D341Med (cell line): ENCODE measurements around the gene PIEZO2.
"Not testable (repeated sequence)": the region's sequence is repeated elsewhere in the genome, so short reads cannot be mapped to it uniquely, and the experiment has no call there.

Source experiments
- DNase-seq: peaks from one replicate; pipeline ENCODE4 v3.0.0; 2012; ENCODE audit warnings: low spot score

PIEZO2 gene

GRCh38 chr18:10926621-10927161 lies 222.7 kb downstream of the PIEZO2 start:
- no peak for DNase-seq

GRCh38 chr18:10924290-10924689 lies 225.1 kb downstream of the PIEZO2 start:
- no peak for DNase-seq

GRCh38 chr18:10923551-10924070 lies 225.8 kb downstream of the PIEZO2 start:
- no peak for DNase-seq

DNA sequence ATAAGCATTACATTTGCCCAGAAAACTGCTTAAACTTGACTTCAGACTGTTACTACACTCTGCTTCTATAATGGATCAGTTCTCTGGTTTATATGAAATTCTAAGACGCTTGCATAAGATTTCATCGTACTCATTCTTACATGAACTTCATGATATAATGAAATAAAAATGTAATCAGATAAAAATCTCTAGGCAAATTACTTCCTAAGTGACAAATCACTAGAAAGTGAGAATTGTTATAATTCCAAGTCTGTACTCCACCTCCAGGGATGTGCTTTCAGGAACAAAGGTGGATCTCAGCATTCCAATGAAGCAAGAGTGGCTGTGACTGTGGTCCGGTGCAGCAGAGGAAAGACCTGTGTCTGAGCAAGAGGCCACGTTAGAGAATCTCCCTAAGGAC lies 226.2 kb downstream of the PIEZO2 start:
- no peak for DNase-seq

DNA sequence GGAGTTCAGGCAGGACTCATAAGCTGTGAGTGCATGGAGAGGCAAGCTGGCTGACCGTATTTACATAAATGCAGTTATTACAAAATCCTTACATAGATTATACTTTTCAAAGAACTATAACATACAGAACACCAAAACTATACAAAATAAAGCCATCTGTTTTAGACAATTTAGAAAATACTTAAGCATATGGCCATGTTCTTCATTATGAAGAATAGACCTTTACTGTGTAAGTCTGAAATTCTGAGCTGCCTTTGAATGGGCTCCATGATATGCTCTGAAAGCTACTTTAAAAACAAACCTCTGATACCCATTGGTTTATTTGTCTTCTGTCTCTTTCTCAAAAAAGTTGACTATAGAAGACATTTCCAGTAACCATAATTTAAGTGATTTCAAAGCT lies 226.7 kb downstream of the PIEZO2 start:
- DNase-seq = not testable (repeated sequence)

DNA sequence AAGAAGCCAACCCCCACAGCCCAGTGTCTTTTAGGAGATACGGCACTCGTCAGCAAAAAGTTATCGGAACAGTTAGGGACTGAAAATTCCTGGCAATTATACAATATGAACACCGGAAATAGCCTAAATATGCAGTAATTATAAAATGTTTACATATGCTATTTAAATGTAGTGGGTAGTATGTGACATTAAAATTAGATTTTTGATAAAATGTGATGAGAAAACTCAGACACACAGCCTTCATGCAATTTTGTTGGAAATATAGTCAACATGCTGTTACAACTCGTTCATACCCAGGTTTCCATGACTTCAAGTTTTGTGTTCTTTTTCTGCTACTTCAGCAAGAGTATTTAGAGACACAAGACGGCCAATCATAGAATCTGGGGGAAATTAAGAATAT lies 229.1 kb downstream of the PIEZO2 start:
- DNase-seq = not testable (repeated sequence)

DNA sequence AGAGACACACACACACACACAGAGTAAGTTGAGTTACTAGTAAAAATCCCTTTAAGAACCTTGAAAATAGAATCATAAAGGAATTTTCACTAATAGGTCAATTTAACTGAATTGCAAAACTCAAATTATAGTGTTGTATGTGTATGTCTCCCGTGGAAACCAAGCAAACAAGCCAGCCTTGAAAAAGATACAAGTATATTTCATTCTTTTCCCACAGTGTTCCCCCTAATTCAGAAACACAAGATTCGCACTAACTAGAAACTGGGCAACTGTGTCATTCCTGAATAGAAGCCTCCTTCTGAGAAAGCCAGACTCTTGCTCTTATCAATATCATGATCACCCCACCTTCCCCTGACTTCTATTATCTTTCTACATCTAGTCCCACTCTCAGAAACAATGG lies 229.5 kb downstream of the PIEZO2 start:
- DNase-seq = no peak

DNA sequence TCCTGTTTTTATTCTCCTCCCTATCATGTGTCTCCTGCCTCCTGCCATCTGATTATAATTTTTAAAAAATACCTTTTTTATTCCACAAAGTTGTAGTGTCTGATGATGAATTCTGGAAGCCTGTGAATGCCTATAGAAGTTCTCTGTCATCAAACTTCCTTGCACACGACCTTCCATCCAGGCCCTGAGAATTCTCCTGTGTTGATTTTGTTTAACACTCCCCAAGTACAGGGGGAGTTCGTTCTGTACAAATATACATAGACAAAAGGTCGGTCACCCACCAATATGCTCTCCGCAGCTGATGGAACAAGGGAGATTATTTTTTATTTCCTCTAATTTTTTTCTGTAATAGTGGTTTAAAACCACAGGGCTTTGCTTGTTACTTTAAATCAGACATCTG lies 232.5 kb downstream of the PIEZO2 start:
- DNase-seq = no peak

DNA sequence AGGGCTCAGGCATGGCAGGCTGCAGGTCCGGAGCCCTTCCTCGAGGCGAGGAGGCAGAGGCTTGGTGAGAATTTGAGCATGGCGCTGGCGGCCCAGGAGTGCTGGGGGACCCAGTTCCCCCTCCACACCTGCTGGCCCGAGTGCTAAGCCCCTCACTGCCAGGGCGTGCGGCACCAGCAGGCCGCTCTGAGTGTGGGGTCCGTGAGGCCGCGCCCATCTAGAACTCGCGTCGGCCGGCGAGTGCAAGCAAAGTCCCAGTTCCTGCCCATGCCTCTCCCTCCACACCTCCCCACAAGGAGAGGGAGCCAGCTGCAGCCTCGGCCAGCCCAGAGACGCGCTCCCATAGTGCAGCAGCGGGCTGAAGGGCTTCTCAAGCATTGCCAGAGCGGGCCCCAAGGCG lies 233.0 kb downstream of the PIEZO2 start:
- no peak for DNase-seq

GRCh38 chr18:10915748-10916147 lies 233.6 kb downstream of the PIEZO2 start:
- DNase-seq = not testable (repeated sequence)

GRCh38 chr18:10914610-10915009 lies 234.8 kb downstream of the PIEZO2 start:
- not testable (repeated sequence) for DNase-seq

DNA sequence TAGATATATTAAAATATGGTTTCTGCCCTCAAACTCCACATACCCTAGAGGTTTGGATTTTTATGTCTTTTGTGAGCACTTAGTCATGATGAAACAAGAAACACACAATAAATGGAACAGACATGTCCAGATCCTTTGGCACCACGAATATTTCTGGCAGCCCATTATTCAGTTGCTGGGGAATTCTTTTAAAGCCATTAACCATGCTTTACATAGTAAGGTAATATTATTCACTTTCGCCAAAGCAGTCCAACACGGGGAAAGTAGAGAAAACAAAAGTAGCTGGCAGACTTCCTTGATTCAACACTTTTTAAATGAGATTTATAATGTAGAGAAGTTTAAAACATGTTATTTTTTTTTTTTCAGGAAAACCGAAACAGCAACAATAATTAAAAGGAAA lies 235.4 kb downstream of the PIEZO2 start:
- DNase-seq = no peak

DNA sequence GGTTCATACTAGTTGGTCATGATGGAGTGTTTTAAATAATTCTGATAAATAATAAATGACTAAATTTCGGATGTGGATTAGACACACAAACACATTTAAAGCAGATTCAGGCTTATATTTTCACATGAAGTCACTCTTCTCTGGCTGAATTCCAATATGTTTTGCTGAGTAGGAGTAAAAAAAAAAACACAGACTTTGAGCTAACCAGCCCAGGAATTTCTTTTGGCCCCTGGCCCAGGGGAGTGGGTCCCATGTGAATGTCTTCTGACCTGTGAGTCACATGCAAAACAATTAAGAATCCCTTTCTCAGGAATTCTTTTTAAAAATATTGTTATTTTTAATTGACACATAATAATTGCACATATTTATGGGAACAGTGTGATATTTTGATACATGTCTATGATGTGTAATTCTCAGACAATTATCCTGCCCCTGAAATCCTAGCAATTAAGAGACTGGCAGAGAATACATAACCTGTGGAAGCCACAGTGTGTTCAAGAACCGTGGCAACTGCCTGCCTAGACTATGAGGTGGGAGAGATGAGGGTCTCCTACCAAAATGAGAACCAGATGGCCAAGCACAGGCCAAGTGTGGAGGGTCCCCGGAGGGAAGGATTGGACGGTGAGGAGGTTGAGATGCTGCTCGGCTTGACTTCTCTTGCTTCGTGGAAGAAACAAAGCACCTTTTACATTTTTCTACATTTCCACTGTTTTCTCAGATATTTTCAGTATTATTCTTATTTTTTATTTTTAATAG lies 236.4 kb downstream of the PIEZO2 start:
- DNase-seq = no peak

DNA sequence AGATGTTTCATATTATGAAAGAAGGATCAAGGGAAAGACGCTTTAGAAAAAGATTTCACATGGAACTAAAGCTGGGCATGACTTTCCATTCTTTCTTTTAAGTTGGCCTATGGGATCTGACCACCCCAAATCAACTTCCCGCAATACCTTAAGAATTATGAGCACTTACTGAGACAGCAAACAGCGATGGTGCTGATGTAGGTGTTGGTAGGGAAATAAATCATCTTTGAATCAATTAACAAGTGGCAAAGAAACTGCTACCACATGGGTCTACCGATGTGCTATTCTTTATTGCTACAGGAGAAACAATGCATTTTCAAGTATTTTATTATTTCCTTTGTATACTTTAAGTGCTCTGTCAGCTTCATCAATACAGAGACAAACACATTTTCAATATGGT lies 239.6 kb downstream of the PIEZO2 start:
- no peak for DNase-seq

DNA sequence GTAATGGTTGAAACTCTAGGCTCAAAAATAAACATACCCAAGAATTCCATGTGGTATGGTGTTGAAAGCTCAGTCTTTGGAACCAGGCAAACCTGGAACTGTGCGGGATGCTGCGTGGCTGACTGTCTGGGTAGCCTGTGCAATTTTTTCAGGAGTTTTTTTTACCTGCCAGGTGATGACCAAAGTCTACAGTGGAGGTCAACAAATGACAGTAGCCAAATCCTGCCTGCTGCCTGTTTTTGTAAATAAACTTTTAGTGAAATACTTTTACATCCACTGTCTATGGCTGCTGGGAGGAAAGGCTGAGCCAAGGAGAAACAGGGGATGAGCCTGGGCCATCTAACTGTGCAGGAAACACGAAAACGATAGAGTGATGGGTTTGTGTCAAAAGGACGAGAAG lies 240.6 kb downstream of the PIEZO2 start:
- DNase-seq = no peak

DNA sequence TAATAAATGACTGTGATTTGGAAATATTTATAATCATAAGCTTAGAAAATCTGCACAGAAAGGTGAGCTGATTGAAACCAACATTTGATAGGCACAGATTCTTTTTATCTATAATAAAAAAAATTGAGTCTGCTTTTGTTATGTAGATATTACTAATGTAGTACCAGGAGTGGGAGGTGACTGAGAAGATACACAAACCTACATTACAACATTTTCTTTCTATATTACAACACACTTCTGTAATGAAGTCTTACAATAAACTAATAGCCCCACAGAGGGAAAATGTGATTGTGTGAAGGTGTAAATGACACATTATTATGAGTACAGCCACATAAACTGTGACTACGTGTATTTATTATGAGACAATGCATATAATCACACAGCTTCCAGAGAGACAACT lies 241.6 kb downstream of the PIEZO2 start:
- no peak for DNase-seq

- no peak for DNase-seq
Observed at GRCh38 chr18:10901329-10901728, 248.0 kb downstream of the PIEZO2 start.

DNA sequence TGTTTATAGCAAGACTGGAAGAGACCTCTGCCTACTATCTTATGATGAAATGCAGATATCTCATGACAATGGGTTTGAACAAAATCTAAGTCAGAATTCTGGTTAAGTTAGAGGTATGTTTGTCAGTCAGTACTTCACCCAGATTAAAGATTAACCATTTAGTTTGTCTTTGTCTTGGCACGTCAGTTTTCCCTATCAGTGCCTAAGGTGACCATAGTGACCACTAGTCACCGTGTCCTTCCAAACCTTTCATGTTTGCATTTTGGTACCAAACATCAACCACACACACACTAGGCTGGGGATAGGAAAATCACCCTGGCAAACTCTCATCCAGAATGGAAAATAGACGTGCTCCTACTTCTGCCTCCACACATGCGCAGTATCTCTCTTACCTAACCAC lies 248.9 kb downstream of the PIEZO2 start:
- no peak for DNase-seq

DNA sequence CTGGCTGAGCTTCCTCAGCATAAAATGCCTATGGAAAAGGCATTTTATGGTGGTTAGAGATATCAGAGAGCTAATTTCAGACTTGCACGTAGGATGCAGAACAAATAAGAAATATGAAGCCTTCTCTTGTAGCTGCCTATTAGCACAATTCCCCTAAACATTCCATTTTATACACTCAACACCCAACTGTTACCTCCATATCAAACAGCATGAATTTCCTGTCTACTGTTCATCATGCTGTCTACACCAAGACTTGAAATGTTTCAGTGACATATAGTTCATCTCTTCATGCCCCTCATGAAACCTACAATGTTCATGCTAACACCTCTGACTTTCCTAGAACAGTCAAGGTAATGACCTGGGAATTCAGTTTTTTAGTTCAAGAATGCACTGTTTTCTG lies 249.9 kb downstream of the PIEZO2 start:
- no peak for DNase-seq

DNA sequence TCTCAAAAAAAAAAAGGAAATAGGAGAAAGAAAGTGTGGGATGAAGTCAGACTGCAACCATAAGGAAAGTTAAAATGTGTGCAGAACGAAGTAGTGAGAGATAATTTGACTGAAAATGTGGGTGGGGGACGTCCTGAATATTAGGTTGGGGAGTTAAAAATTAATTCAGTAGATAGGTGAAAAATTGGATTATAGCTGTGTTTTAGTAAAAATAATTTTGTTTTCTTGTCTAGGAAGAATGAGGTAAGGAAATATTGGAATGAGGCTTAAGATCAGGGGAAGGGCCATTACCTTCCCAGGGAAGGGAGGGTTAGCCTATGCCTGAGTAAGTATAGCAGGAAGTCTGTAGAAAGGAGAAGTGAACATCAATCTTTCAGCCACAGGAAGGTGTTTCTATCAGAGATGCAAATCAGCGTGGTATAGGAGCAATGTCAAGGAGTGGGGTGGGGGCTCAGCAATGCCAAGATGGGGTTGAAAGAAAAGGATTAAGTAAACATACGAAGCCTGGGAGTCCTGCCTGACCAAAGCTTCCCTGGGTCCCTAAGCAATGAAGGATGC lies 250.9 kb downstream of the PIEZO2 start:
- DNase-seq = no peak

GRCh38 chr18:10896851-10897250 lies 252.5 kb downstream of the PIEZO2 start:
- DNase-seq = no peak

- no peak for DNase-seq
Observed at GRCh38 chr18:10895976-10896375, 253.4 kb downstream of the PIEZO2 start.

DNA sequence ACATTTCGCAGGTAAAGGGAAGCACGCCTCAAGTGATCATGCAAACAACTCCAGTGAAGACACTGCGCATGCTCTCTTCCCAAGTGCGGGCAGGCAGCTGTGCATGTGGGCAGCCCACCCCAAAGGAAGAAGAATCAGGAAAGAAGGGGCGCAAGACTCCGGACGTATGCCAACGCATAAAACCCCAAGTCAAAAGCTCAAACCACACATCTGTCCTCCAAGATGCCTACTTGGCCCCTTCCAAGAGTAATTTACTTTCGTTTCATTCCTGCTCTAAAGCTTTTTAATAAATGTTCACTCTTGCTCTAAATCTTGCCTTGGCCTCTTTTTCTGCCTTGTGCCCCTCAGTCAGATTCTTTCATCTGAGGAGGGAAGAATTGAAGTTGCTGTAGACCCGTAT lies 254.9 kb downstream of the PIEZO2 start:
- no peak for DNase-seq

DNA sequence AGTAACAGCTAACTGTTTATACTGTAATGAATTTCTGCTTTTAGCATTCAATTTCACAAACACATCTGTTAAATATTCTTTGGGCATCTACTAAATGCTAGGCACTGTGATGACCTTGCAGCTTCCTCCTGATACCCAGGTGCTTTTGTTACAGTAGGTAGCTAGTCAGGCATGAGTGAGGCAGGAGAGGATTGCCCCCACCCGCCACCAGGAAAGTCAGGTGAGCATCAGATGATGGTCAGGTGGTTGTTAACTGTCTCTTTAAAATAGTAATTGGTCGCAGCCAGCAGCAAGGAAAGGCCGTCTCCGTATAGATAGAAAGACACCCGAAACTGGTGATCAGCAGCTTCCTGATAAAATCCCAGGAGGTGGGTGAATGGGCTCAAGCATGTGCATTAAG lies 255.6 kb downstream of the PIEZO2 start:
- DNase-seq = no peak
